Progenitor cell of endocrine pancreas (in vitro differentiated cells): ENCODE results near the gene GDF7. TPM values are rescaled to one million over a fixed set of nuclear protein-coding genes. Genes with fewer than 3 reads are reported as not detected.

Experiments used
- DNase-seq: peaks from one replicate; pipeline ENCODE4 v3.0.0; 2021; ENCODE audit warnings: low spot score; ENCODE audit not compliant: unreplicated experiment
- H3K27ac Mint-ChIP-seq: 2 replicates; pipeline ENCODE4 v1.8.0; 2021; ENCODE audit warnings: mild to moderate bottlenecking, moderate library complexity, mixed read lengths
- H3K27me3 Mint-ChIP-seq: 2 replicates; pipeline ENCODE4 v1.8.0; 2021; ENCODE audit warnings: mixed read lengths
- H3K36me3 Mint-ChIP-seq: 2 replicates; pipeline ENCODE4 v1.8.0; 2022; ENCODE audit warnings: mixed read lengths; ENCODE audit not compliant: insufficient read depth
- H3K4me1 Mint-ChIP-seq: 2 replicates; pipeline ENCODE4 v1.8.0; 2021; ENCODE audit warnings: low read depth, mixed read lengths
- H3K4me3 Mint-ChIP-seq: 2 replicates; pipeline ENCODE4 v1.8.0; 2021; ENCODE audit warnings: low read depth, mild to moderate bottlenecking, moderate library complexity, mixed read lengths
- H3K9me3 Mint-ChIP-seq: 2 replicates; pipeline ENCODE4 v1.8.0; 2021; ENCODE audit warnings: low read depth, mixed read lengths
- total RNA-seq: library from RNA; stranded (reverse); gene quantifications from 2 replicates; pipeline ENCODE4 v1.2.1, GENCODE V29; 2021
- TF ChIP-seq, protein P1 (sequence below): fragments of 200-600 bp; sonication (generic); IDR thresholded peaks from one replicate; pipeline ENCODE4 v1.5.0; 2021; ENCODE audit warnings: antibody characterized with exemption, mild to moderate bottlenecking; ENCODE audit not compliant: unreplicated experiment

The GDF7 gene
- total RNA-seq, 1 donor from 2014 or later: 0.17 TPM

DNA sequence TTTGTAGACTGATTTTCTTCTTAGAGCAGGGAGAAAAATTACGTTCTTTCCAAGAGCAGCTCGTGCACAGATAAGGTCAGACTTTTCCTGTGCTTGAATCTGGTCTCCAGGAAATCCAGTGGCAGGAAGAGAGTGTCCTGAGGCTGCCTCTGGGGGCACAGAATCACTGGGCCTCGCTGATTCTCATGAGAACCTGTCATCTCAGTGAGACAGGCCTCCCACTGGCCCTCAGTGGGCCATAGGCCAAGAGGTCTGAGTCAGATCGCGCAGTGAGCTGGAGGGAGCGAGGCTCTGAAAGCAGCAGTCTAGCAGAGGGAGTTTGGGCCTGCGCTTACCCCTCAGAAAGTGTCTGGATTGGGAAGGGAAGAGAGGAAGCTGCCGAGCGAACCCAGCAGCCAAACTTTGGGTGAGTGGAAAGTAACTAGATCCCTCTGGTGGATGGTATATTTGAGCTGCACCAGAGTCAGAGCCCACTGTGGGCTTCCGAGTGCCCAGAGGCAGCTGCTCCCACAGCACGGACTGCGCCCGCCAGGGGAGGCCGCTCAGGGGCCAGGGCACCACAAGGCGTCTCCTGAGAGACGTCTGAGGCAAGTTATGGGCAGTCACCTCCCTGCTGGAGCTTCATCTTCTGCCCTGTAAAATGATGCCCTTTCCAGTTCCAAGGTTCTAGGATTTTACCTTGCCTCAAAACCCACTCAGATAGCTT is 8.2 kb downstream of the GDF7 start:
- peaks cover 52% of the 10 kb centered on the region for H3K27me3 Mint-ChIP-seq
- H3K27ac Mint-ChIP-seq: no peak overlapping the region
- H3K4me3 Mint-ChIP-seq: no peak overlapping the region
- no peak for DNase-seq
- H3K9me3 Mint-ChIP-seq: no peaks in the 10 kb centered on the region
- no peaks in the 10 kb centered on the region for H3K4me1 Mint-ChIP-seq
- TF ChIP-seq, protein P1, sequence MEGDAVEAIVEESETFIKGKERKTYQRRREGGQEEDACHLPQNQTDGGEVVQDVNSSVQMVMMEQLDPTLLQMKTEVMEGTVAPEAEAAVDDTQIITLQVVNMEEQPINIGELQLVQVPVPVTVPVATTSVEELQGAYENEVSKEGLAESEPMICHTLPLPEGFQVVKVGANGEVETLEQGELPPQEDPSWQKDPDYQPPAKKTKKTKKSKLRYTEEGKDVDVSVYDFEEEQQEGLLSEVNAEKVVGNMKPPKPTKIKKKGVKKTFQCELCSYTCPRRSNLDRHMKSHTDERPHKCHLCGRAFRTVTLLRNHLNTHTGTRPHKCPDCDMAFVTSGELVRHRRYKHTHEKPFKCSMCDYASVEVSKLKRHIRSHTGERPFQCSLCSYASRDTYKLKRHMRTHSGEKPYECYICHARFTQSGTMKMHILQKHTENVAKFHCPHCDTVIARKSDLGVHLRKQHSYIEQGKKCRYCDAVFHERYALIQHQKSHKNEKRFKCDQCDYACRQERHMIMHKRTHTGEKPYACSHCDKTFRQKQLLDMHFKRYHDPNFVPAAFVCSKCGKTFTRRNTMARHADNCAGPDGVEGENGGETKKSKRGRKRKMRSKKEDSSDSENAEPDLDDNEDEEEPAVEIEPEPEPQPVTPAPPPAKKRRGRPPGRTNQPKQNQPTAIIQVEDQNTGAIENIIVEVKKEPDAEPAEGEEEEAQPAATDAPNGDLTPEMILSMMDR: no peak
- H3K36me3 Mint-ChIP-seq: no peaks in the 10 kb centered on the region

DNA sequence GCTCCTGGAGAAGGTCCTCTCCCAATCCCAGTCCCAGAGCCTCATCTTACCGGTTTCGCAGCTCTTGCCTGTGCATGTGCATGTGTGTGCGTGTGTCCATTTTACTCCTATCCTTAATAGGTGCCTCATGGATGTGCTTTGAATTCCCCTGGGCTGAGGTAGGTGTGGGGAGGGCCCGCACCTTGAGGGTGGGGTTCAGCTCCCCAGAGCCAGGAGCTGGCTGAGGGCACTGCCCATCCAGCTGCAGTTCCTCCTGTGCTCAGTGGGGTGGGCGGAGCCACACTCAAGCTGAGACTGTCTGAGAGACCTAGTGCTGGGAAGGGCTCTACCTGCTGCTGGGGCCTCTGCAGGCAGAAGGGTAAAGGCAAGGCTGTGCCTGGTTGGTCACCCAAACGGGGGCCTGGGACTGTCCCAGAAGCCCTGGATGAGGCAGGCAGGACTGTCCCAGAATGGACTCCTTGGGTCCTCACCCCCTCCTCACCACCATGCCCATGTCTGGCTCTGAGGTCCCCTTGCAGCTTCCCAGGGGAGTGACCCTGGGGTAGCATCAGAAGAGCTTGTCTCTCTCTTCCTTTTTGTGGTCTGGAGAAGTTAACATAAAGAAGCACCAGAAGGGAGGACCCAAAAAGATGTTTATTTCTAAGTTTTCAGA is 8.9 kb downstream of the GDF7 start:
- no peak for DNase-seq
- TF ChIP-seq, protein P1: no peak
- Mint-ChIP-seq H3K36me3 (no peaks in the 10 kb centered on the region), H3K4me3 (no peak overlapping the region), H3K9me3 (no peaks in the 10 kb centered on the region), H3K27me3 (peaks cover 48% of the 10 kb centered on the region), H3K27ac (peak overlapping the region; percentile 67), H3K4me1 (no peaks in the 10 kb centered on the region)

DNA sequence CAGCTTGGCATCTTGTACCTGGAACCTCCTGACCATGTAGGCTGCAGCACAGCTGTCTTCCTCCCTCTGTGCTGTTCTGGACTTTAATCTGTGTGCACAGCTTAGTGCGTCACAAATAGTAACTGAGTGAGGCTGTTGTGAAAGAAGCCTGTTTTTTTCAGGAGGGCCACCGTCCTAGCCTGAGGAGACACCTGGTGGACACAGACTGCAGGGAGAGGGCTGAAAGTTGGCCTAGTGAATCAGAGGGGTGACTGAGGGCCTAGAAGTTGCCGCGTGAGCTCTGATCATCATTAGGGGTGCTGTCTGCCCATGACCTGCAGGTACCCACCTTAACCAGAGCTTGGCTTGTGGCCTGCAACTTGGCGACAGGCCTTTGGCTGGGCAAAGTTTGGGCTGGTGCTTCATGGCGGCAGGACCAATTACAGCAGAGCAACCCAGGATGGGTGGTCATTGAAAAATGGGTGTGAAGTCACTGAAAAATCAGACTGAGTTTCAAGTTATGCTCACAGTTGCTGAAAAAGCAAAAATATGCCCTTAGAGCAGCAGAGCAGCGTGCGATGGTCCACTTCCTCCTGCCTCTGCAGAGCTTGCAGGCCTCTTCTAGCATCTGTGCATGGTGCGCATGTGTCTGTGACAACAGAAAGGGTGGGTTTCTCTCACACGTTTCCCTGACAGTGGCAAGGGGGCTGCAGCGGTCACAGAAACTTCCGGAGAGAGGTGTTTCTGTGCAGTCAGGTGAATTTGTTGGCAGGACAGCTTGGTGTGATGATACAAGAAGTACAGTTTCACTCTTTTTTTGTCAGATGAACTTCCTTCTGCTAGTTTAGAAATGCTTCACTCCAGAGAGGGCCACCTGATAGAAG is 9.6 kb downstream of the GDF7 start:
- Mint-ChIP-seq H3K9me3 (no peaks in the 10 kb centered on the region), H3K27ac (no peak overlapping the region), H3K4me1 (no peaks in the 10 kb centered on the region), H3K27me3 (peaks cover 42% of the 10 kb centered on the region), H3K36me3 (no peaks in the 10 kb centered on the region), H3K4me3 (no peak overlapping the region)
- TF ChIP-seq, protein P1: peak; percentile 21
- no peak for DNase-seq

DNA sequence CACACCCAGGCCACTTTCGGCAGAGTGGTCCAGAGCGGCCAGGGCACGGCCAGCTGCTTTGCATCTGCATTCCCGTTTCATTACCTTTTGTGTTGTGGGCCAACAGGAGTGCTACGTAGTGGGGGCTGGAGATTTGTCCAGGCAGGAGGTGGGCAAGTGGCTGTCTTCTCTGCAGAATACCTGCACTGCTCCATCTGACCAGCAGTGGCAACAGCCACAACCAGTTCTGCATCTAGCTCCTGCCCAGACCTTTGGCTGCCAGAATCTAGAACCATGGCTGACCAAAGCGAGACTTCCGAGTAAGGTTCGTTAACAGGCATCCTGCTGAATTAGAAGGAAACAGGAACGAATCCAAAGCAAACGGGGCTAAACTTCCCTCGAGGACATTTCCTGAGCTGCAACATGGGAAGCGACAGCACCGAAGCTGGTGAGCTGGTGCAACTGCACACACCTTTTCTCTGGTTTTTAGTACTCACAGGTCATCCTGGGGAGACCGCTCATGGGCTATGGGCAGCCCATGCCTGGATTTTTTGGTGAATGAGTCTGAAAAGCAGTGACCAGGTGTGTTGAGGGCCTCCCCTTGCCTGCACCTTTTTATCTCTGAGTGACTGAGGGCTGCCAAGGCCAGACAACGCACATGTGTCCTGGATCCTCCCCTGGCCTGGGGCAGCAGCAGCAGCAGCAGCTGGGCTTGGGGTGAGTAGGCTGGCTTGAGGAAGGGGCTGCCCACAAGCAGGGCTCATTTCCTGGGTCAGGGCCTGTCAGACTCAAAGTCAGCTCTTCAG is 10.5 kb downstream of the GDF7 start:
- Mint-ChIP-seq H3K27me3 (peaks cover 33% of the 10 kb centered on the region), H3K36me3 (peaks cover 1% of the 10 kb centered on the region), H3K4me3 (no peak overlapping the region), H3K9me3 (no peaks in the 10 kb centered on the region), H3K4me1 (no peaks in the 10 kb centered on the region), H3K27ac (no peak overlapping the region)
- DNase-seq: no peak
- TF ChIP-seq, protein P1: peak; percentile 43

DNA sequence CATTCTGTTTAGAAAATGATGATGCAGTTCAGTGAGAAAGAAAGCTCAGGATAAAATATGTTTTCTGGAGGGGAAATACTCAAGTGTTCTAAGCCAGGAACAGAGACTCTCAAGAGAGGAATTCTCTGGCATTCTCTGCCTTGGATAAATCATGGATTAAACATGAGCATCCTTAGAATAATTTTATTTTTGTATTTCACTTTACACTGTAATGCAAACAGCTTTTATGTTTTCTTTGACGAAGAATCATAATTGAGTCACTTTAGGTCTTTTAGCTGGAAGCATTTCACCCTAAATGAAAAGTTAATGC is 11.1 kb downstream of the GDF7 start:
- no peaks in the 10 kb centered on the region for H3K4me1 Mint-ChIP-seq
- peaks cover 28% of the 10 kb centered on the region for H3K27me3 Mint-ChIP-seq
- H3K36me3 Mint-ChIP-seq: peaks cover 1% of the 10 kb centered on the region
- H3K9me3 Mint-ChIP-seq: no peaks in the 10 kb centered on the region
- no peak overlapping the region for H3K4me3 Mint-ChIP-seq
- TF ChIP-seq, protein P1: no peak
- no peak overlapping the region for H3K27ac Mint-ChIP-seq
- DNase-seq: no peak
